Measurements from ENCODE around the gene CALM1. TPM values are rescaled to one million over a fixed set of nuclear protein-coding genes. Genes with fewer than 3 reads are reported as not detected.

The CALM1 gene
- total and polyA plus RNA-seq, 10 of the 15 experiments (the other 5 are each of a cell fraction or from before 2014, with no cell fraction given): 110 to 729 (median 261) TPM

GRCh38 chr14:90362558-90362896, 34.3 kb upstream of the CALM1 start:
- no peak overlapping the region for H2AFZ ChIP-seq (ENCODE audit: control insufficient read depth, low read depth, low read length)
- H3K36me3 ChIP-seq (ENCODE audit: control insufficient read depth in 2 of 2, insufficient read depth in 2 of 2, low read length in 1 of 2): no peaks in the 10 kb centered on the region
- FAIRE-seq: no peak
- no peaks in the 10 kb centered on the region for H3K27me3 ChIP-seq (replicated peaks in 1 of 2; ENCODE audit: control insufficient read depth in 2 of 2, insufficient read depth in 2 of 2, low read length in 1 of 2)
- no peak overlapping the region for H3K27ac ChIP-seq (ENCODE audit: control insufficient read depth, insufficient read depth)
- ChIA-PET SMC1A (ENCODE audit: uncharacterized antibody, unreplicated experiment) (no interaction called here), RAD21 (ENCODE audit: unreplicated experiment) (no interaction called here), POLR2A (no interaction called here), CTCF (no interaction called here)
- no peaks in the 10 kb centered on the region for H3K79me2 ChIP-seq (ENCODE audit: control insufficient read depth, insufficient read depth, low read length)
- no peaks in the 10 kb centered on the region for H3K4me1 ChIP-seq (ENCODE audit: control insufficient read depth, insufficient read depth, low read length)
- in situ Hi-C loops (cut with MboI): no loop called here
- H3K9me3 ChIP-seq (replicated peaks; ENCODE audit: control insufficient read depth, insufficient read depth, low read length): no peaks in the 10 kb centered on the region
- no peak overlapping the region for H3K4me3 ChIP-seq
- H3K9ac ChIP-seq (ENCODE audit: control insufficient read depth, insufficient read depth, low read length): no peak overlapping the region
- H4K20me1 ChIP-seq (ENCODE audit: control insufficient read depth, insufficient read depth): no peaks in the 10 kb centered on the region
- WGBS (ENCODE audit: insufficient coverage, insufficient replicate concordance, low lambda C conversion rate, missing lambda C conversion rate): 15% methylated on average over 4 of the region's 4 CpGs
- BruUV-seq (replicated peaks): no TSS peak
- no peak overlapping the region for H3K4me2 ChIP-seq (ENCODE audit: control insufficient read depth, insufficient read depth)
- intact Hi-C loops (cut with micrococcal nuclease; ENCODE audit: unreplicated experiment): no loop called here
- DNase-seq (ENCODE audit: low read depth, low spot score): no peak
- ATAC-seq: no peak
- TF ChIP-seq REST (IDR thresholded peaks at IDR 0.05; ENCODE audit: low read depth, low read length): no peak
- no peak for TF ChIP-seq ZBTB40 (IDR thresholded peaks at IDR 0.05; ENCODE audit: borderline replicate concordance)
- TF ChIP-seq CEBPZ (IDR thresholded peaks at IDR 0.05; ENCODE audit: low read depth, low read length): no peak
- TF ChIP-seq ZBED1 (IDR thresholded peaks at IDR 0.05; ENCODE audit: borderline replicate concordance): no peak
- TF ChIP-seq JUND (IDR thresholded peaks at IDR 0.05; ENCODE audit: low read depth, low read length): no peak
- no peak for TF ChIP-seq RBBP5 (conservative IDR thresholded peaks at IDR 0.05)
- no peak for TF ChIP-seq NR2C1 (IDR thresholded peaks at IDR 0.05)
- no peak for TF ChIP-seq IKZF2 (IDR thresholded peaks at IDR 0.05)
- TF ChIP-seq EGR1 (IDR thresholded peaks at IDR 0.05; ENCODE audit: borderline replicate concordance in 1 of 2, low read depth in 2 of 2, low read length in 2 of 2): no peak
- no peak for TF ChIP-seq PKNOX1 (IDR thresholded peaks at IDR 0.05)

Data from GM12878 (cell line).